Bronchial smooth muscle cell (primary cell): Measurements from ENCODE around the gene FAM240B. TPM values are rescaled to one million over a fixed set of nuclear protein-coding genes. Genes with fewer than 3 reads are reported as not detected.

Source experiments
- total RNA-seq: library from RNA; depleted of rRNA; stranded (reverse); fragments of >200 nt; gene quantifications from 2 replicates; pipeline ENCODE4 v1.2.1, GENCODE V29; 2014

The FAM240B gene
- not detected in 2 replicates for total RNA-seq

DNA sequence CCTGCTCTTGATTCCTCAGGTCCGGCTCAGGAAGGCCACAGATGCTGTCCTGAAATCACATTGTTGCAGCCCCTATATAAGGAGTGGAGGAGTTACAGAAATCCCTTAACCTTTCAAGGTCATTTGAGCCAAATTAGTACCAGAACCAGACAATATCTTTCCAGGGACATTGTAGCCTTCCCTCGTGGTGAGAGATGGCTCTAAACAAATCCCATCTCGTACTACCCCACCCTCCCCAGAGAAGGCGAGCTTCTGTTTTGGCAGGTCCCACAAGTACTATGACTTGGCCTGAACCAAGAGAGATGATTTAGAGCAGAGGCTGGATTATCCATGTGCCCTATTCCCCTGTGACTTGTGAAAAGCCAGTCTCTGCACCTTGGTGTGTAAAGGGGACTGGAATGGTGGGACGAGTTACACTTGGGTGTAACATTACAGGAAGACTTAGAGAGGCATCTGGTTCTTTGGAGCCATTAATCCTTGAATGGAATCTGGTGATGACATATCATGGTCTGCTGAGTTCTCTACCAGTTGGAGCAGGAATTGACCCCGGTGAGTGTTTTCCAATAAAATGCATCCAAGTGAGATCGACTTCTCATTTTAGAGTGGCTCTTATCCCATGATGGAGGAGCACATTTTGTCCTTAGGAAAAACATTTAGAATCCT lies at the start of gene FAM240B:
FAM240B (minus strand) TSS at position 51 of the 663 bp plus-strand sequence. CDS start 16,134 bp downstream, outside the sequence.

Other genes with a start within 250 kb of the FAM240B start
- not detected in 2 replicates for gene ANKRD18A, start 99.5 kb downstream of the FAM240B start, total RNA-seq